Panc1 (cell line): ENCODE measurements around the gene CIB4.

Experiments used
- POLR2AphosphoS5 ChIP-seq: IDR thresholded peaks from 2 replicates; pipeline ENCODE4 v1.6.1; 2012; ENCODE audit warnings: mild to moderate bottlenecking, low read depth, low read length, moderate library complexity
- TF ChIP-seq, protein P1 (sequence below): fragments of 450-650 bp; IDR thresholded peaks from 2 replicates; pipeline ENCODE4 v1.5.1; 2017; ENCODE audit warnings: mild to moderate bottlenecking

DNA sequence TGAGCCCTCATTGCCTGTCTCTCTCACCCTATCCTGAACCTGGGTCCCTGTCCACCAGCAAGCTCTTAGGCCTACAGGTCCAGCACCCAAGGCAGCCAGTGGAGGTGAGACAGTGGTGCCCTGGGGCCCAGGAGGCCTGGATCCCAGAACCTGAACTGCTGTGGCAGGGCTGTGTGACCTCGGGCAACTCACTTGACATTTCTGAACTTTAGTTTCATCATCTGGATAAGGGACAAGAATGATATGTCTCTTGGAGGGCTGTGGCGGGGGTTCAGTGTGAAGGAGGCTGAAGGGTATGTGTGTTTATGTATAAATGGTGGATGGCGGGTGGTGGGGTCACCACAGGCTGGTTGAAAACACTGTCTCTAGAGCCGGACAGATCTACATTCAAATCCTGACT lies 10.9 kb downstream of the CIB4 start:
- TF ChIP-seq POLR2AphosphoS5: no peak
- TF ChIP-seq, protein P1, sequence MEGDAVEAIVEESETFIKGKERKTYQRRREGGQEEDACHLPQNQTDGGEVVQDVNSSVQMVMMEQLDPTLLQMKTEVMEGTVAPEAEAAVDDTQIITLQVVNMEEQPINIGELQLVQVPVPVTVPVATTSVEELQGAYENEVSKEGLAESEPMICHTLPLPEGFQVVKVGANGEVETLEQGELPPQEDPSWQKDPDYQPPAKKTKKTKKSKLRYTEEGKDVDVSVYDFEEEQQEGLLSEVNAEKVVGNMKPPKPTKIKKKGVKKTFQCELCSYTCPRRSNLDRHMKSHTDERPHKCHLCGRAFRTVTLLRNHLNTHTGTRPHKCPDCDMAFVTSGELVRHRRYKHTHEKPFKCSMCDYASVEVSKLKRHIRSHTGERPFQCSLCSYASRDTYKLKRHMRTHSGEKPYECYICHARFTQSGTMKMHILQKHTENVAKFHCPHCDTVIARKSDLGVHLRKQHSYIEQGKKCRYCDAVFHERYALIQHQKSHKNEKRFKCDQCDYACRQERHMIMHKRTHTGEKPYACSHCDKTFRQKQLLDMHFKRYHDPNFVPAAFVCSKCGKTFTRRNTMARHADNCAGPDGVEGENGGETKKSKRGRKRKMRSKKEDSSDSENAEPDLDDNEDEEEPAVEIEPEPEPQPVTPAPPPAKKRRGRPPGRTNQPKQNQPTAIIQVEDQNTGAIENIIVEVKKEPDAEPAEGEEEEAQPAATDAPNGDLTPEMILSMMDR: no peak
